Activated naive CD8-positive, alpha-beta T cell treated with anti-CD3 and anti-CD28 coated beads, Interleukin-2, amount 10 ng/mL, durations not matched to agents 7 days and 5 days (primary cell): ENCODE results near the gene FAS. TPM values are rescaled to one million over a fixed set of nuclear protein-coding genes. Genes with fewer than 3 reads are reported as not detected.
A peak's percentile ranks its signal among the peaks of the same experiment; 100 is the strongest.

Experiments used
- ATAC-seq: fragments of 150-1000 bp; cut with Tn5 transposase; one replicate; pipeline ENCODE4 v1.10.0; 2021; ENCODE audit warnings: low read depth, moderate library complexity
- POLR2A ChIA-PET: fragments of 350-600 bp; sonication (Branson Sonifier 250); formaldehyde crosslinking; loops from one replicate; lab custom pipeline; 2021; ENCODE audit warnings: antibody characterized with exemption; lab: Charles Lee
- DNase-seq: peaks from one replicate; pipeline ENCODE4 v3.0.0; 2021
- H3K27ac Mint-ChIP-seq: one replicate; pipeline ENCODE4 v1.8.0; 2022; ENCODE audit warnings: mild to moderate bottlenecking, mixed read lengths
- H3K27me3 Mint-ChIP-seq: one replicate; pipeline ENCODE4 v1.8.0; 2022; ENCODE audit warnings: mild to moderate bottlenecking, moderate library complexity, mixed read lengths
- H3K36me3 Mint-ChIP-seq: one replicate; pipeline ENCODE4 v1.8.0; 2021; ENCODE audit warnings: mild to moderate bottlenecking, mixed read lengths
- H3K4me1 Mint-ChIP-seq: one replicate; pipeline ENCODE4 v1.8.0; 2021; ENCODE audit warnings: mixed read lengths
- H3K4me3 Mint-ChIP-seq: one replicate; pipeline ENCODE4 v1.8.0; 2022; ENCODE audit warnings: mild to moderate bottlenecking, moderate library complexity, mixed read lengths
- H3K9me3 Mint-ChIP-seq: one replicate; pipeline ENCODE4 v1.8.0; 2021; ENCODE audit warnings: mixed read lengths
- total RNA-seq, 2 experiments: library from RNA; stranded (reverse); gene quantifications; one replicate each; pipeline ENCODE4 v1.2.3, GENCODE V29; 2021

Gene FAS
- 10 to 100 TPM; 47.2 to 54.1 TPM for total RNA-seq

DNA sequence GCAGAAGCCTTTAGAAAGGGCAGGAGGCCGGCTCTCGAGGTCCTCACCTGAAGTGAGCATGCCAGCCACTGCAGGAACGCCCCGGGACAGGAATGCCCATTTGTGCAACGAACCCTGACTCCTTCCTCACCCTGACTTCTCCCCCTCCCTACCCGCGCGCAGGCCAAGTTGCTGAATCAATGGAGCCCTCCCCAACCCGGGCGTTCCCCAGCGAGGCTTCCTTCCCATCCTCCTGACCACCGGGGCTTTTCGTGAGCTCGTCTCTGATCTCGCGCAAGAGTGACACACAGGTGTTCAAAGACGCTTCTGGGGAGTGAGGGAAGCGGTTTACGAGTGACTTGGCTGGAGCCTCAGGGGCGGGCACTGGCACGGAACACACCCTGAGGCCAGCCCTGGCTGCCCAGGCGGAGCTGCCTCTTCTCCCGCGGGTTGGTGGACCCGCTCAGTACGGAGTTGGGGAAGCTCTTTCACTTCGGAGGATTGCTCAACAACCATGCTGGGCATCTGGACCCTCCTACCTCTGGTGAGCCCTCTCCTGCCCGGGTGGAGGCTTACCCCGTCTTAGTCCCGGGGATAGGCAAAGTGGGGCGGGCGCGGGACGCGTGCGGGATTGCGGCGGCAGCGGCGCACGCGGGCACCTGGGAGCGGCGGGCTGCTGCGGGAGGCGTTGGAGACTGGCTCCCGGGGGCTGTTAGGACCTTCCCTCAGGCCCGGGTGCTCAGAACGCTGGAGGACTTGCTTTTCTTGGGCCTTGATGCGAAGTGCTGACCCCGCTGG lies at the start of gene FAS:
FAS (plus strand) TSS at position 415 of the 777 bp plus-strand sequence; CDS start at position 494, 79 bp downstream.
- peak within 1 kb of the TSS; percentile 100 for H3K4me3 Mint-ChIP-seq
- H3K9me3 Mint-ChIP-seq: peaks cover 4% of the 10 kb centered on the region
- peaks cover 29% of the 10 kb centered on the region for H3K36me3 Mint-ChIP-seq
- DNase-seq (peak; percentile 79), ATAC-seq (peak; percentile 81)
- peak within 1 kb of the TSS; percentile 99 for H3K27ac Mint-ChIP-seq
- H3K4me1 Mint-ChIP-seq: peaks cover 56% of the 10 kb centered on the region
- H3K27me3 Mint-ChIP-seq: no peaks in the 10 kb centered on the region
- POLR2A ChIA-PET: interaction anchor here (0.6 to 3.0 kb wide), 26 partner anchors 10 to 428 kb away, joined by 3 to 39 read pairs (median 4); partner anchors contain the start of genes IFIT2, IFIT5 and STAMBPL1

GRCh38 chr10:88941026-88941425 lies 49.6 kb upstream of the FAS start:
- ATAC-seq (no peak), DNase-seq (no peak)
- Mint-ChIP-seq H3K36me3 (peaks cover 10% of the 10 kb centered on the region), H3K9me3 (no peaks in the 10 kb centered on the region), H3K4me1 (peaks cover 19% of the 10 kb centered on the region), H3K27me3 (no peaks in the 10 kb centered on the region), H3K27ac (peak overlapping the region; percentile 1), H3K4me3 (no peak overlapping the region)
- POLR2A ChIA-PET: no interaction called here

DNA sequence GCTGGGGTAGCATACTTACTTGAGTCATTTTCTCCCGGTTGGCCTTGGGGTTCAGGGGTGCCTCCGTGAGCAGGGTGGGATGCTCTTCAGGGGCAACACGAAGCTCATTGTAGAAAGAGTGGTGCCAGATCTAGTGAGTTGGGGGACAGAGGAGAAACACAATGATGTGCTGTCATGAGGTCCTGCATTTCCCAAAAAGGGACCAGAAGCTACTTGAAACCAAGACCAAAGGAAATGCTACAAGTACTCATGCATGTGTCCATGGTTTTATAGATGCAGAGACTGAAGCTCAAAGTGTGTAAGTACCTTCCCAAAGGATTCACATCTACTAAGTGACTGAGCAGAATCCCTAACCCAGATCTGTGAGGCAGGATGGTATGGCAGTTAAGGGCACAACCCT lies 46.8 kb upstream of the FAS start:
- no peak for ATAC-seq
- POLR2A ChIA-PET: interaction anchor here (0.7 kb wide), 1 partner anchor 47 kb away, joined by 3 read pairs; the partner anchor contains the start of gene FAS
- no peak for DNase-seq
- no peak overlapping the region for H3K4me3 Mint-ChIP-seq
- no peaks in the 10 kb centered on the region for H3K9me3 Mint-ChIP-seq
- no peaks in the 10 kb centered on the region for H3K27me3 Mint-ChIP-seq
- peaks cover 7% of the 10 kb centered on the region for H3K36me3 Mint-ChIP-seq
- H3K27ac Mint-ChIP-seq: no peak overlapping the region
- peaks cover 13% of the 10 kb centered on the region for H3K4me1 Mint-ChIP-seq

DNA sequence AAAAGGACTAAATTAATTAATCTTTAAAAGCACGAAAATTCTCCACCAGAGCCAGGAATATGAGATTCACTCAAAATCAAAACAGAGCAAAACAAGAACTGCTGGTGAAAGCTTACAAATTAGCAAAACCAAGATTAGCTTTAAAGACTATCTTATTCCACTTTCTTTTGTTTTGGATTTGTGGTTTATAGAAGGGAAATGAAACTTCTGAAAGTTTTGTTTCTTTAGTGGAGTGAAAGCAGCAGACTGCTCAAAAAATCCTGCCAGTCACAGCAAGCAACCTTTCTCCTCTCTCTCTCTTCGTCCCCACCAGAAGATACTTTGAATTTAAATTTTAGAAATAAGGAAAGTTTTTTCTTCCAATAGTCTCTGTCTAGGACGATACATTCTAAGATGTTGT lies 45.8 kb upstream of the FAS start:
- H3K4me1 Mint-ChIP-seq: peaks cover 13% of the 10 kb centered on the region
- DNase-seq (no peak), ATAC-seq (no peak)
- H3K27me3 Mint-ChIP-seq: no peaks in the 10 kb centered on the region
- POLR2A ChIA-PET: interaction anchor here (2.7 kb wide), 1 partner anchor 46 kb away, joined by 8 read pairs; the partner anchor contains the start of gene FAS
- no peak overlapping the region for H3K27ac Mint-ChIP-seq
- peaks cover 6% of the 10 kb centered on the region for H3K36me3 Mint-ChIP-seq
- no peaks in the 10 kb centered on the region for H3K9me3 Mint-ChIP-seq
- no peak overlapping the region for H3K4me3 Mint-ChIP-seq

- no peak overlapping the region for H3K27ac Mint-ChIP-seq
- POLR2A ChIA-PET: interaction anchor here (0.9 to 2.7 kb wide), 3 partner anchors 9 to 45 kb away, joined by 3 to 8 read pairs (median 7); partner anchors contain the start of gene FAS
- no peak for ATAC-seq
- no peak overlapping the region for H3K4me3 Mint-ChIP-seq
- peaks cover 13% of the 10 kb centered on the region for H3K4me1 Mint-ChIP-seq
- no peaks in the 10 kb centered on the region for H3K9me3 Mint-ChIP-seq
- no peak for DNase-seq
- peaks cover 8% of the 10 kb centered on the region for H3K36me3 Mint-ChIP-seq
- H3K27me3 Mint-ChIP-seq: no peaks in the 10 kb centered on the region
Observed at GRCh38 chr10:88946200-88946599, 44.4 kb upstream of the FAS start.

- Mint-ChIP-seq H3K4me1 (peaks cover 13% of the 10 kb centered on the region), H3K36me3 (peaks cover 11% of the 10 kb centered on the region), H3K27ac (no peak overlapping the region), H3K27me3 (no peaks in the 10 kb centered on the region), H3K4me3 (no peak overlapping the region), H3K9me3 (no peaks in the 10 kb centered on the region)
- POLR2A ChIA-PET: interaction anchor here (2.7 kb wide), 1 partner anchor 44 kb away, joined by 8 read pairs; the partner anchor contains the start of gene FAS
- DNase-seq (no peak), ATAC-seq (no peak)
Observed at GRCh38 chr10:88946965-88947590, 43.5 kb upstream of the FAS start.

DNA sequence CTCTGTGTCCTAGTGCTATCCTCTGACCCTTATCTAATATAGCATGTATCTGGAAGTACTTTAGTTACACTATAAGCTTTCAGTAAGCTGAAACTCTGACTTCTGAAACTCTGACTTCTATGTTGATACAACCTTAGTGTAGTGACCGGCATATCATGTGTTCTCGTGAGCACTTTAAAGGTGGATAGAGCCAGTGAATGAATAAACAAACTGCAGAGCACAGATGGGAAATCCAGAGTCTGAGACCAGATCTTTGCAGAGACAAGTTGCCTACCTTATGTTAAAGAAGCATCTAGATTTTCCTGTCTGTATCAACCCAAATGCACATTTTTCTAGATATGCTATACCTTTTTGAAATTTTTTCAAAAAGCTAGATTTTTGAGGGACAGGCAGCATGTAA lies 41.5 kb upstream of the FAS start:
- no peak for ATAC-seq
- H3K4me3 Mint-ChIP-seq: no peak overlapping the region
- no peaks in the 10 kb centered on the region for H3K27me3 Mint-ChIP-seq
- H3K36me3 Mint-ChIP-seq: peaks cover 15% of the 10 kb centered on the region
- H3K9me3 Mint-ChIP-seq: peaks cover 2% of the 10 kb centered on the region
- POLR2A ChIA-PET: no interaction called here
- no peak overlapping the region for H3K27ac Mint-ChIP-seq
- peaks cover 17% of the 10 kb centered on the region for H3K4me1 Mint-ChIP-seq
- no peak for DNase-seq

DNA sequence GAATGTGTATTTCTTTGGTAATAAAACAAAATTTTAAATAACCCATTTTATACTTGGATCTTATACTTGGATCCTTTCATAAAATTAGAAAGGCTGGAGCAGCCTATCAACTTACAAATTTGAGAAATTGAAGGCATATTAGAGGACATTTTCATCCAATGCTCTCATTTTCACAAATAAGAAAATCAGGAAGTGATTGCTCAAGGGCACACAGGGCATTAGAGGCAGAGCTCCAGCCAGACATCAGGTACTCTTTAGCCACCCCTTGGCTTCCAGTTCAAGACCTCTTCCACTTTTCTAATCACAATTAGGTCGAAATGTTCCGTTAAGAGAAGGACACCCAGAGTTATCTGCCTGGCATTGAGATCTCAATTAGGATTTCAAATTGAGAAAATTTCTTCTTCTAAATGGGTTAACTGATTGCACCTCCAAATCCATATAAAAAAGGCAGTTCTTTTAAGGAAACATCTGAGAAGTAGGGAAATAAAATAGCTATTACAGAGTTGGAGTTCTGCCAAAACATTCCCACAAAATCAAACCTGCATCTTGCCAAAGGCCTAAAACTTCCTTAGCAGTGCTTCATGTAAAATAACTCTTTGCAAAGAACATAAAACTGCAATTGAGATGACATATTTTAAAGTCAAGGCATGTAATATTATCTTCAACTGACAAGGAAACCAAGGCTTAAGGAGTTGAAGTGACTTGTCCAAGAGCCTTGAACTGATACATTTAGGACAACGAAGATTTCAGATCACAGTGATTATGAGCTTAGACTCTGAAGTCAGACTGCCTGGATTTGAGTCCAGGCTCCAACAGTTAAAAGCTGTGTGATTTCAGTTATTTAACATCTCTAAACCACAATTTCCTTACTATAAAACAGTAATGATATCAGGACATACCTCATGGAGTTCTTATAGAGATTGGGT lies 40.4 kb upstream of the FAS start:
- POLR2A ChIA-PET: no interaction called here
- Mint-ChIP-seq H3K4me1 (peaks cover 8% of the 10 kb centered on the region), H3K27me3 (peaks cover 2% of the 10 kb centered on the region), H3K27ac (no peak overlapping the region), H3K4me3 (no peak overlapping the region), H3K9me3 (peaks cover 4% of the 10 kb centered on the region), H3K36me3 (peaks cover 18% of the 10 kb centered on the region)
- ATAC-seq (no peak), DNase-seq (no peak)

GRCh38 chr10:88952647-88953111 lies 37.9 kb upstream of the FAS start, which contains the start of gene ACTA2:
TSS of gene ACTA2 (minus strand) at chr10:88952773. CDS start at chr10:88948930, 3,843 bp downstream.
- peaks cover 4% of the 10 kb centered on the region for H3K9me3 Mint-ChIP-seq
- H3K36me3 Mint-ChIP-seq: peaks cover 16% of the 10 kb centered on the region
- ATAC-seq (no peak), DNase-seq (no peak)
- H3K4me1 Mint-ChIP-seq: peaks cover 7% of the 10 kb centered on the region
- H3K4me3 Mint-ChIP-seq: no peak within 1 kb of the TSS
- POLR2A ChIA-PET: no interaction called here
- H3K27me3 Mint-ChIP-seq: peaks cover 2% of the 10 kb centered on the region
- H3K27ac Mint-ChIP-seq: no peak within 1 kb of the TSS

DNA sequence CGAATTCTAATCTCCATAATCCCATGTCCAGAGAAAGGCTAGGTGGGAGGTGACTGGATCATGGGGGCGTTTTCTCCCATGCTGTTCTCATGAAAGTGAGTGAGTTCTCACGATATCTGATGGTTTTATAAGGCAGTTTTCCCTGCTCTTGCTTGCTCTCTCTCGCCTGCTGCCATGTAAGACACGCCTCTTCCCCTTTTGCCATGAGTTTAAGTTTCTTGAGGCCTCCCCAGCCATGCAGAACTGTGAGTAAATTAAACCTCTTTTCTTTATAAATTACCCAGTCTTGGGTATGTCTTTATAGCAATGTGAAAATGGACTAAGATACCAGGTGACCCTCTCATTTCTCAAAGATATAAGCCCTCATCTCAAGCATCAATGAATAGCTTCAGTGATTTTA lies 36.9 kb upstream of the FAS start:
- Mint-ChIP-seq H3K27ac (no peak overlapping the region), H3K4me1 (peaks cover 7% of the 10 kb centered on the region), H3K27me3 (peaks cover 2% of the 10 kb centered on the region), H3K9me3 (peaks cover 4% of the 10 kb centered on the region), H3K36me3 (peaks cover 16% of the 10 kb centered on the region), H3K4me3 (no peak overlapping the region)
- DNase-seq (no peak), ATAC-seq (no peak)
- POLR2A ChIA-PET: no interaction called here

GRCh38 chr10:88954458-88955083 lies 36.0 kb upstream of the FAS start:
- Mint-ChIP-seq H3K36me3 (peaks cover 16% of the 10 kb centered on the region), H3K4me3 (no peak overlapping the region), H3K27me3 (peaks cover 2% of the 10 kb centered on the region), H3K4me1 (peaks cover 7% of the 10 kb centered on the region), H3K9me3 (peaks cover 4% of the 10 kb centered on the region), H3K27ac (no peak overlapping the region)
- DNase-seq (no peak), ATAC-seq (no peak)
- POLR2A ChIA-PET: interaction anchor here (1.0 kb wide), 1 partner anchor 9 kb away, joined by 7 read pairs; no protein-coding TSS in a partner anchor

DNA sequence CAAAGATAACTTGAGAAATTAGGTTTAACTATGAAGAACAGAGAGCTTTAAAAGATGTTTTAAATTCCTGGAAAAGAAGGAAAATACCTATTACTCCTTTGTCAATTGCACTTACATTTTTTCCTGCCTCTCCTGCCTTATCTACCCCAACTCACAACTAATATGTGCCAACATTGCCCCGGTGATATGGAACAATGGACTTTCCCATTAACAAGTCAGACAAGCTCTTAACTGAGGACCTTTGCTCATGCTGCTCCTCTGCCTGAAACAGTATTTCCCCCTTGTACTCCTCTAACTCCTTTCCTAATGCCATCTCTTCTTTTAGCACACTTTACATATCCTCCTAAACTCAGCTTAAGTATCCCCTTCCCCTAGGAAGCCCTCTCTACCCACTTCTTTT lies 33.2 kb upstream of the FAS start:
- peaks cover 9% of the 10 kb centered on the region for H3K36me3 Mint-ChIP-seq
- no peak for ATAC-seq
- H3K27ac Mint-ChIP-seq: no peak overlapping the region

More for the DNA sequence above, 33.2 kb upstream of the FAS start:
- H3K4me3 Mint-ChIP-seq: no peak overlapping the region
- POLR2A ChIA-PET: interaction anchor here (0.6 kb wide), 1 partner anchor 18 kb away, joined by 4 read pairs; no protein-coding TSS in a partner anchor
- peaks cover 4% of the 10 kb centered on the region for H3K9me3 Mint-ChIP-seq
- peaks cover 2% of the 10 kb centered on the region for H3K27me3 Mint-ChIP-seq
- H3K4me1 Mint-ChIP-seq: peaks cover 24% of the 10 kb centered on the region
- no peak for DNase-seq
